Stimulated activated naive B cell treated with anti-CD40 and anti-IgM and Interleukin-4, amounts not matched to agents 10 μg/mL and 1 μg/mL and 100 μg/mL, for 72 hours (primary cell): Measurements from ENCODE around the gene NRXN3.

Source experiments
- ATAC-seq, 2 donors: fragments of 150-1000 bp; cut with Tn5 transposase; replicated peaks; 2 replicates each; pipeline ENCODE4 v1.10.0; 2021; ENCODE audit warnings: moderate library complexity in 1 of 2
- DNase-seq: peaks from one replicate; pipeline ENCODE4 v3.0.0; 2021
- H3K27ac Mint-ChIP-seq: one replicate; pipeline ENCODE4 v1.8.0; 2022; ENCODE audit warnings: mild to moderate bottlenecking, mixed read lengths
- H3K27me3 Mint-ChIP-seq, 2 donors: one replicate each; pipeline ENCODE4 v1.8.0; 2022; ENCODE audit warnings: mixed read lengths in 2 of 2
- H3K36me3 Mint-ChIP-seq, 2 donors: one replicate each; pipeline ENCODE4 v1.8.0; 2022; ENCODE audit warnings: mixed read lengths in 2 of 2, mild to moderate bottlenecking in 1 of 2
- H3K4me1 Mint-ChIP-seq, 2 donors: one replicate each; pipeline ENCODE4 v1.8.0; 2022; ENCODE audit warnings: mixed read lengths in 2 of 2, mild to moderate bottlenecking in 1 of 2
- H3K4me3 Mint-ChIP-seq, 2 donors: one replicate each; pipeline ENCODE4 v1.8.0; 2022; ENCODE audit warnings: mild to moderate bottlenecking in 2 of 2, mixed read lengths in 2 of 2, moderate library complexity in 1 of 2
- H3K9me3 Mint-ChIP-seq, 2 donors: one replicate each; pipeline ENCODE4 v1.8.0; 2022; ENCODE audit warnings: mixed read lengths in 2 of 2, mild to moderate bottlenecking in 1 of 2

NRXN3 gene

GRCh38 chr14:78340250-78340649 is 170.1 kb downstream of the NRXN3 start:
- Mint-ChIP-seq H3K4me3 (no peak overlapping the region), H3K36me3 (no peaks in the 10 kb centered on the region), H3K27me3 (peaks cover 0 to 4% of the 10 kb centered on the region in 2 donors), H3K9me3 (no peaks in the 10 kb centered on the region), H3K27ac (no peak overlapping the region), H3K4me1 (no peaks in the 10 kb centered on the region)
- DNase-seq (no peak), ATAC-seq (no peak)

DNA sequence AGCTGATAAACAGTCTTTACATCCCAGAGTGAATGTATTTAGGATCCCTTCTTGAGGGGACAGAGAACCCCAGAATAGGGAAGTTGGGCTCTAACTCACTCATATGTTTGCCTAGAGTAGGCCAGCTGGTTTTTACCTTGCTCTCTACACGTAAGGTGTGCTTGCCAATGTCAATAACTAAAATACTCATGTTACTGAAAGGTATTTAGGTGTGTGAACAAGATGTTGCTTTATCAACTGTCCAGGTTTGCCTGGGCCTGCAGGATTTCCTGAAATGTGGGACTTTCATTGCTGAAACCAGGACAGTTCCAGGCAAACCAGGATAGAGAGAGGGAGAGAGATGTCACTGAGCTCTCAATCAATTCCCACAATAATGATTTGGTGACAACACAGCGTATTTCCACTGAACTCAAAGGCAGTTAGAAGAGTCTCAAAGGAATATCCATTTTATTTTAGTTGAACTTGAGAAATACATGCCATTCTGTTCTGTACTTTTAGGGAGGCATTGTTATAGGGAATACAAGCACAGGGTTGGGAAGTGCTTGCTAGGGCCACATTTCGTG is 171.7 kb downstream of the NRXN3 start:
- Mint-ChIP-seq H3K27ac (no peak overlapping the region), H3K4me1 (no peaks in the 10 kb centered on the region), H3K9me3 (no peaks in the 10 kb centered on the region), H3K27me3 (peaks cover 0 to 4% of the 10 kb centered on the region in 2 donors), H3K36me3 (no peaks in the 10 kb centered on the region), H3K4me3 (no peak overlapping the region)
- DNase-seq (no peak), ATAC-seq (no peak)

DNA sequence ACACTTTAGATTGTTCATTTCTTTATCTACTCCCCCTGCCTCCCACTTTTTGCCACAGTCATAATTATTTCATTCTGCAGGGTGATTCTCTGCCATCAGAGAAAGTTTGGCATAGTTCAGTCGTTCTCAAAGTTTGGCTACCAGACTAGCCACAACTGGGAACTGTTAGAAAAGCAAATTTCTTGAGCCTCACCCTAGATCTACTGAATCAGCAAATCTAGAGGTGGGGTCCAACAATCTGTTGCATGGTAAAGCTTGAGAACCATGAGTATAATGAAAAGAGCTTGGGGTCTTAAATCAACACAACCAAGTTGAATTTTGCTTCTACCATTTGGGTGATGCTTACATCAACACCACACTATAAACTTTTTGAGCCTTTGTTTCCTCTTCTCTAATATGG is 172.7 kb downstream of the NRXN3 start:
- Mint-ChIP-seq H3K36me3 (no peaks in the 10 kb centered on the region), H3K27me3 (peaks cover 0 to under 1% of the 10 kb centered on the region in 2 donors), H3K4me1 (no peaks in the 10 kb centered on the region), H3K27ac (no peak overlapping the region), H3K4me3 (no peak overlapping the region), H3K9me3 (no peaks in the 10 kb centered on the region)
- ATAC-seq = no peak
- no peak for DNase-seq

DNA sequence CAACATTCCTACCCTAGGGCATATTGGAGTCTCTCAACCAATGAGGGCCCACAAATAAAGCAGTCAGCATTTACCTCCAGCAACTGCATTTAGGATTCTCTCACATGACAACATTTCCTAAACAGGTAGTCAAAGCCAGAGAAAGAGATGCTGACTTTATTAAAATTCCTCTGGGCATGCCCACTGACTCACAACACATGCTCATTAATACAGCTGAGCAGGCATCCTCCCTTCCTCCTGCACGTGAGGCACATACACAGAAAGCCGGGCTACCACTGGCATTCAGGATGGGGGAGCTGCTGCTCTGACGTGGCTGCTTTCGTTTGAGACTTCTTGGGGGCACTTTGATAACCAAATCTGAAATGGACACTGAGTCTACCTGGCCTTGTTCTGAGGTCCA is 174.1 kb downstream of the NRXN3 start:
- Mint-ChIP-seq H3K36me3 (no peaks in the 10 kb centered on the region), H3K27ac (no peak overlapping the region), H3K4me1 (no peaks in the 10 kb centered on the region), H3K4me3 (no peak overlapping the region), H3K9me3 (no peaks in the 10 kb centered on the region), H3K27me3 (no peaks in the 10 kb centered on the region)
- DNase-seq = no peak
- no peak for ATAC-seq

DNA sequence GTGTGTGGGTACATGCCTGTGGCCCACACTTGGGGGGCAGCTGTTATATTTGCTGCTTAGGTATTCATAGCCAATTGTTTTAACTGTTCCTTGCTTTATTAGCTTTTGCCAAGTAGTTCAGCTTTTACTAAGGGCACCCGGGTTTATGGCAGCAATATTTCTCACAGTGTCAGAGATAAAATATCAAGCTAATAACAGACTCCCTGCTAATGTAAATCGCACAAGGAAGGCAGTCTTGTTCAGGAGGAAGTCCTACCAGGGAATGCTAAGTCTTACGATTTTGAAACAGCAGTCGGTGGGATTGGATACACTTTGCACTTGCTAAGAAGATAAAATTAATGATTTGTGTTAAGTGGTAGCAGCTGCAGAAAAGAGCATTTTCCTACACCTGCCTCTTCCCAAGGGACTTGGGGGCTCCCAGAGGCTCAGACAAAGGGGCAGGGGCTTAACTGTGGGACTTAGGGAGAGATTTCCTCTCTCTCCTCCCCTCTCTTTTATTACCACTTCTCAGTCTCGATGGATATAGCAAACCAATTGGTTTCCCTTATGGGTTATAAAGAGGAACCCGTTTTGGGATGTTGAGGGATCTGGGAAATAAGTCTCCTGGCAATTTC is 175.1 kb downstream of the NRXN3 start:
- Mint-ChIP-seq H3K27ac (no peak overlapping the region), H3K4me3 (no peak overlapping the region), H3K36me3 (no peaks in the 10 kb centered on the region), H3K9me3 (no peaks in the 10 kb centered on the region), H3K4me1 (no peaks in the 10 kb centered on the region), H3K27me3 (no peaks in the 10 kb centered on the region)
- DNase-seq = no peak
- no peak for ATAC-seq

DNA sequence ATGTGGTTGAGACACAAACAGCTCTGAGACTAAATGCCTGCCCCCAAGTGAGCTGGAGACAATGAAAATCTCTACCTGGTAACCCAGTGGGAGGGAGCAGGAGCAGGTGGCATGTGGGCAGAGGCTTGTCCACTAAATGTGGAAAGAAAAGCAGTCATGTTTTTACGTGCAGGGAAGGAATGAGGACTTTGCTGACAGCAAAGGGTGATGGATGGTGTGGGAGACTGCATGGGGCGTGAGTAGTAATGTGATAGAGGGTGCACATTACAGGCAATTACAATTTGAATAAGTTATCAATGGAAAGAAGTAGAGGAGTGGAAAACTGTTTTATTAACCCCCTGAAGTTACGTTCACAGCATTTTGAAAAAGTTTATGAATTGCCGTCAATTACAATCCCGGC is 176.6 kb downstream of the NRXN3 start:
- no peaks in the 10 kb centered on the region for H3K4me1 Mint-ChIP-seq
- no peak for ATAC-seq
- no peaks in the 10 kb centered on the region for H3K36me3 Mint-ChIP-seq
- H3K9me3 Mint-ChIP-seq = no peaks in the 10 kb centered on the region
- H3K27me3 Mint-ChIP-seq = no peaks in the 10 kb centered on the region
- no peak overlapping the region for H3K27ac Mint-ChIP-seq
- no peak overlapping the region for H3K4me3 Mint-ChIP-seq
- no peak for DNase-seq

DNA sequence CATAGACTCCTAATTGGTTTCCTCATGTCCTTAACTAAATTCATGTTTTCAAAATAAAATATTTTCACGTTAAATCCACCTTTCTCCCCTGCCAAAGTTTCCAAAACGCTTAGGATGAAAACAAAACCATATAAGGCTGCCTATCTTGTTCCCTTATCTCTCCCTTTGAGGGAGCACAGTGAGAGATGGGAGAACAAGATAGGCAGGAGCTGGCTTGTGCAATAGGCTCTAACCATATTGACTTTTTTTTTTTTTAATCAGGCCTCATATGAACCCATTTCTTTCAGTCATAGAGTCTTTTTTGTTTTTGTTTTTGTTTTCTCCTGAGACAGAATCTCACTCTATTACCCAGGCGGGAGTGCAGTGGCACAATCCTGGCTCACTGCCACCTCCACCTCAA is 184.9 kb downstream of the NRXN3 start:
- Mint-ChIP-seq H3K9me3 (no peaks in the 10 kb centered on the region), H3K27me3 (peaks cover 0 to 8% of the 10 kb centered on the region in 2 donors), H3K27ac (no peak overlapping the region), H3K4me3 (no peak overlapping the region), H3K4me1 (no peaks in the 10 kb centered on the region), H3K36me3 (no peaks in the 10 kb centered on the region)
- DNase-seq (no peak), ATAC-seq (no peak)

- H3K36me3 Mint-ChIP-seq = no peaks in the 10 kb centered on the region
- no peaks in the 10 kb centered on the region for H3K4me1 Mint-ChIP-seq
- no peaks in the 10 kb centered on the region for H3K9me3 Mint-ChIP-seq
- no peak overlapping the region for H3K4me3 Mint-ChIP-seq
- no peak for DNase-seq
- H3K27me3 Mint-ChIP-seq = peaks cover 0 to 8% of the 10 kb centered on the region in 2 donors
- H3K27ac Mint-ChIP-seq = no peak overlapping the region
- ATAC-seq = no peak
Measured at GRCh38 chr14:78356391-78356790, 186.2 kb downstream of the NRXN3 start.

DNA sequence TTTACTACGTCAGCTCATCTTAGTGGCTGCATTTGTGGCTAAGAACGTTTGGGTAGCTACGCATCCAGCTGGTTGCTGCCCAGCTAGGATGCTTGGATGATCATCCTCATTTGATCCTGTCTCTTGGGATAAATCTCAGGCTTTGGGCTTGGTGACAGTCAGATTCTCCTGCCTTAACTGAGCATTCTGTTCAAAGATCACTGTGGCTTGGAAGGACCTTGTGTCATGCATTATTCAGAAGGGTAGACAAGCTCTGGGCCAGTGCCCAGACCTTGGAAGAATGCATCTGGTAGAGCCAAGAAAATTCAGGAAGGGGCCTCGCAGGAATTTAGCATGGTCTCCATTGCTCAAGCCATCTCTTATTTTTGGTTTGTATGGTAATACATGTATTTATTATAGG is 188.4 kb downstream of the NRXN3 start:
- Mint-ChIP-seq H3K4me3 (no peak overlapping the region), H3K4me1 (no peaks in the 10 kb centered on the region), H3K36me3 (no peaks in the 10 kb centered on the region), H3K9me3 (no peaks in the 10 kb centered on the region), H3K27ac (no peak overlapping the region), H3K27me3 (peaks cover 0 to 8% of the 10 kb centered on the region in 2 donors)
- ATAC-seq = no peak
- no peak for DNase-seq

- Mint-ChIP-seq H3K9me3 (no peaks in the 10 kb centered on the region), H3K27me3 (peaks cover 0 to 8% of the 10 kb centered on the region in 2 donors), H3K4me1 (no peaks in the 10 kb centered on the region), H3K27ac (no peak overlapping the region), H3K36me3 (no peaks in the 10 kb centered on the region), H3K4me3 (no peak overlapping the region)
- ATAC-seq (no peak), DNase-seq (no peak)
Measured at GRCh38 chr14:78359581-78359980, 189.4 kb downstream of the NRXN3 start.

GRCh38 chr14:78363008-78363407 is 192.8 kb downstream of the NRXN3 start:
- no peak for ATAC-seq
- Mint-ChIP-seq H3K4me1 (no peaks in the 10 kb centered on the region), H3K36me3 (no peaks in the 10 kb centered on the region), H3K27me3 (peaks cover 0 to 5% of the 10 kb centered on the region in 2 donors), H3K27ac (no peak overlapping the region), H3K4me3 (no peak overlapping the region), H3K9me3 (no peaks in the 10 kb centered on the region)
- no peak for DNase-seq

GRCh38 chr14:78367355-78367754 is 197.2 kb downstream of the NRXN3 start:
- Mint-ChIP-seq H3K27me3 (peaks cover 0 to 15% of the 10 kb centered on the region in 2 donors), H3K4me1 (no peaks in the 10 kb centered on the region), H3K36me3 (no peaks in the 10 kb centered on the region), H3K27ac (no peak overlapping the region), H3K9me3 (no peaks in the 10 kb centered on the region), H3K4me3 (no peak overlapping the region)
- ATAC-seq = no peak
- DNase-seq = no peak

DNA sequence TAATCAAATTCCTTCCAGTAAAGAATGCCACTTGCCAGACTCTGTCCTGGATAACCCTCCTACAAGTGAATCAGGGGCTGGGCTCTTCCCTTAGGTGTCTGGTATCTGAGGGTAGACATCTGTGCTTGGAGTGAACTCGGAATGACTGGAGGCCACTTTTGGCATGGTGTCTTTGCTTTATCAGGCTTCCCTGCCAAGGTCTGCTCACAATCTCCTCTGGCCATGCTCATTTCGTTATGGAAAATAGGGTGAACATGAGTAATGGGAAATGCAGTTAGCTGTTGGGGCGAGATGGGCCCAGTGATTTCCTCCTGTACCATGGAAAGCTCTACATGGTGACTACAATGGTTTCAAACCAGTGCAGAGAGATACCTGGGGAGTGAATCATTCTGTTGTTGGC is 212.9 kb downstream of the NRXN3 start:
- DNase-seq = no peak
- ATAC-seq = no peak
- no peaks in the 10 kb centered on the region for H3K4me1 Mint-ChIP-seq
- no peak overlapping the region for H3K27ac Mint-ChIP-seq
- no peaks in the 10 kb centered on the region for H3K27me3 Mint-ChIP-seq
- H3K4me3 Mint-ChIP-seq = no peak overlapping the region
- peaks cover 2 to 6% of the 10 kb centered on the region in 2 donors for H3K9me3 Mint-ChIP-seq
- H3K36me3 Mint-ChIP-seq = no peaks in the 10 kb centered on the region

- H3K27me3 Mint-ChIP-seq = peaks cover 10 to 11% of the 10 kb centered on the region in 2 donors
Measured at GRCh38 chr14:78398216-78398615, 228.0 kb downstream of the NRXN3 start.

GRCh38 chr14:78399316-78399889 is 229.2 kb downstream of the NRXN3 start:
- DNase-seq = no peak
- Mint-ChIP-seq H3K4me1 (peaks cover 0 to 8% of the 10 kb centered on the region in 2 donors), H3K27me3 (peaks cover 15 to 17% of the 10 kb centered on the region in 2 donors), H3K27ac (no peak overlapping the region), H3K4me3 (no peak overlapping the region), H3K36me3 (no peaks in the 10 kb centered on the region), H3K9me3 (no peaks in the 10 kb centered on the region)
- no peak for ATAC-seq

More at GRCh38 chr14:78398216-78398615, 228.0 kb downstream of the NRXN3 start:
- Mint-ChIP-seq H3K4me1 (peaks cover 0 to 4% of the 10 kb centered on the region in 2 donors), H3K9me3 (peaks cover 0 to 1% of the 10 kb centered on the region in 2 donors), H3K27ac (no peak overlapping the region), H3K4me3 (no peak overlapping the region), H3K36me3 (no peaks in the 10 kb centered on the region)
- DNase-seq (no peak), ATAC-seq (no peak)
